22Rv1 (cell line): ENCODE measurements around the gene SLC6A11.

Experiments used
- CTCF ChIP-seq: fragments of 450-650 bp; IDR thresholded peaks from 2 replicates; pipeline ENCODE4 v1.5.1; 2017; ENCODE audit warnings: mild to moderate bottlenecking
- ZFX ChIP-seq: fragments of 450-650 bp; IDR thresholded peaks from 2 replicates; pipeline ENCODE4 v1.6.1; 2017; ENCODE audit warnings: antibody characterized with exemption, borderline replicate concordance

GRCh38 chr3:10937141-10937825, 121.3 kb downstream of the SLC6A11 start:
- TF ChIP-seq CTCF (no peak), ZFX (no peak)
